HepG2 (cell line): ENCODE data around the gene MSL3B.

Experiments
- ATAC-seq: fragments of 200-7000 bp; cut with Tn5 transposase; 3 replicates; pipeline ENCODE4 v1.9.1; 2020; ENCODE audit warnings: mild to moderate bottlenecking, moderate library complexity
- BruUV-seq: library from RNA; stranded (reverse); fragments of 400-500 nt; replicated peaks from 2 replicates; lab custom pipeline; 2021; lab: Mats Ljungman, UMichigan
- CTCF ChIA-PET: fragments of 300-600 bp; formaldehyde crosslinking; extraction: SDS; loops from one replicate; lab custom pipeline; 2021; ENCODE audit warnings: low total read pairs, inconsistent platforms, low intra/inter-chr PET ratio; lab: Yijun Ruan, JAX
- POLR2A ChIA-PET: fragments of 350-600 bp; sonication (Branson Sonifier 250); formaldehyde crosslinking; loops from one replicate; lab custom pipeline; 2020; ENCODE audit warnings: antibody characterized with exemption, inconsistent platforms; lab: Yijun Ruan, JAX
- DNase-seq: peaks from one replicate; pipeline ENCODE4 v3.0.0-alpha.2; 2015; ENCODE audit warnings: low spot score
- FAIRE-seq: peaks from 3 replicates; lab custom pipeline; 2011; peaks lifted over from hg19 to GRCh38; lab: Jason Lieb, UNC
- H2AFZ ChIP-seq: one replicate; pipeline ENCODE4 v1.6.1; 2011; ENCODE audit warnings: low read length, inconsistent platforms
- H3K27ac ChIP-seq: fragments of 300-600 bp; 3 replicates; pipeline ENCODE4 v1.8.0; 2011; ENCODE audit warnings: mixed run types, mild to moderate bottlenecking, mixed read lengths, low read length, inconsistent platforms; ENCODE audit not compliant: insufficient read depth; ENCODE audit errors: extremely low read length
- H3K27me3 ChIP-seq, 2 experiments: fragments of 200-600 bp in 1 of 2; 2 replicates in 1 of 2; 3 replicates in 1 of 2; pipeline versions ENCODE4 v1.6.0 to v1.8.0; 2011; ENCODE audit warnings: low read length in 2 of 2, mild to moderate bottlenecking in 2 of 2, moderate library complexity in 2 of 2, inconsistent platforms in 1 of 2; ENCODE audit not compliant: insufficient read depth in 2 of 2, control insufficient read depth in 1 of 2
- H3K36me3 ChIP-seq, 2 experiments: fragments of 200-600 bp in 1 of 2; replicated peaks in 1 of 2; 2 replicates in 1 of 2; 3 replicates in 1 of 2; pipeline versions ENCODE4 v1.5.1 to v1.8.0; 2011; ENCODE audit warnings: low read length in 2 of 2, inconsistent platforms in 1 of 2; ENCODE audit not compliant: insufficient read depth in 2 of 2, control insufficient read depth in 1 of 2
- H3K4me1 ChIP-seq: 2 replicates; pipeline ENCODE4 v1.5.1; 2012; ENCODE audit warnings: low read length, inconsistent platforms; ENCODE audit not compliant: insufficient read depth
- H3K4me2 ChIP-seq: 2 replicates; pipeline ENCODE4 v1.6.0; 2011; ENCODE audit warnings: low read depth, low read length, inconsistent platforms
- H3K4me3 ChIP-seq, 3 experiments: fragments of 200-600 bp in 1 of 3; sonication (generic), shearing (Covaris generic) in 1 of 3; replicated peaks in 1 of 3; 2 replicates each; pipeline ENCODE4 v1.5.1; 2011 to 2016; ENCODE audit warnings: low read length in 3 of 3, inconsistent platforms in 2 of 3, low read depth in 2 of 3, mild to moderate bottlenecking in 2 of 3, control low read depth in 1 of 3, mixed read lengths in 1 of 3; ENCODE audit not compliant: insufficient read depth in 1 of 3
- H3K79me2 ChIP-seq: one replicate; pipeline ENCODE4 v1.6.1; 2011; ENCODE audit warnings: low read length, inconsistent platforms; ENCODE audit not compliant: insufficient read depth
- H3K9ac ChIP-seq: 2 replicates; pipeline ENCODE4 v1.6.0; 2011; ENCODE audit warnings: mild to moderate bottlenecking, low read depth, low read length, inconsistent platforms; ENCODE audit not compliant: insufficient read depth
- H3K9me3 ChIP-seq: 2 replicates; pipeline ENCODE4 v1.5.1; 2012; ENCODE audit warnings: mild to moderate bottlenecking, low read length
- H4K20me1 ChIP-seq: 2 replicates; pipeline ENCODE4 v1.6.0; 2011; ENCODE audit warnings: inconsistent platforms, mild to moderate bottlenecking, low read length, moderate library complexity; ENCODE audit not compliant: insufficient read depth
- BORCS8-MEF2B ChIP-seq: sonication (generic); formaldehyde crosslinking; IDR thresholded peaks from 2 replicates; pipeline ENCODE4 v1.8.0; 2022; ENCODE audit warnings: mild to moderate bottlenecking, missing genetic modification reagents
- GFI1 ChIP-seq: sonication (generic); formaldehyde crosslinking; IDR thresholded peaks from 2 replicates; pipeline ENCODE4 v1.5.0; 2020; ENCODE audit warnings: missing genetic modification reagents, mild to moderate bottlenecking, borderline replicate concordance
- GLI4 ChIP-seq: sonication (generic); formaldehyde crosslinking; IDR thresholded peaks from 2 replicates; pipeline ENCODE4 v1.5.1; 2020; ENCODE audit warnings: missing genetic modification reagents, mild to moderate bottlenecking, moderate library complexity, borderline replicate concordance
- NBN ChIP-seq: fragments of 450-650 bp; conservative IDR thresholded peaks from 2 replicates; pipeline ENCODE4 v1.6.1; 2017
- NR2F2 ChIP-seq: IDR thresholded peaks from 2 replicates; pipeline ENCODE4 v1.6.1; 2012; ENCODE audit warnings: low read depth, inconsistent platforms, borderline replicate concordance
- POLR2AphosphoS2 ChIP-seq: IDR thresholded peaks from 2 replicates; pipeline ENCODE4 v1.6.1; 2011; ENCODE audit warnings: low read depth, low read length, improper control_type of control experiment
- RBM39 ChIP-seq: fragments of 200-400 bp; formaldehyde crosslinking; IDR thresholded peaks from one replicate; pipeline ENCODE4 v1.6.1; 2018; ENCODE audit warnings: antibody characterized with exemption, mild to moderate bottlenecking, low read depth, low read length; ENCODE audit not compliant: poor library complexity, severe bottlenecking
- ZBTB20 ChIP-seq: sonication (generic); formaldehyde crosslinking; IDR thresholded peaks from 2 replicates; pipeline ENCODE4 v1.8.1; 2023; ENCODE audit warnings: missing genetic modification reagents, low read depth, mild to moderate bottlenecking, borderline replicate concordance
- ZFP36L2 ChIP-seq: sonication (generic); formaldehyde crosslinking; IDR thresholded peaks from 2 replicates; pipeline ENCODE4 v1.4.0; 2020; ENCODE audit warnings: missing genetic modification reagents
- ZNF160 ChIP-seq: sonication (generic); formaldehyde crosslinking; IDR thresholded peaks from 2 replicates; pipeline ENCODE4 v1.8.0; 2022; ENCODE audit warnings: mild to moderate bottlenecking, inconsistent platforms, missing genetic modification reagents
- ZNF3 ChIP-seq: IDR thresholded peaks from 2 replicates; pipeline ENCODE4 v1.7.0; 2017; ENCODE audit warnings: inconsistent platforms
- ZNF549 ChIP-seq: sonication (generic); formaldehyde crosslinking; IDR thresholded peaks from 2 replicates; pipeline ENCODE4 v1.5.0; 2020; ENCODE audit warnings: missing genetic modification reagents
- ZNF616 ChIP-seq: sonication (generic); formaldehyde crosslinking; IDR thresholded peaks from 2 replicates; pipeline ENCODE4 v1.5.0; 2020; ENCODE audit warnings: low read depth, mild to moderate bottlenecking, missing genetic modification reagents
- WGBS: methylation state at CpG from one replicate; pipeline ENCODE4 v1.1.6; 2017; ENCODE audit warnings: low lambda C conversion rate; 5-methylcytosine and 5-hydroxymethylcytosine counted together
- in situ Hi-C: cut with HindIII; loops from 2 replicates; pipeline ENCODE4 v1.10.0; 2017; ENCODE audit warnings: low pct_unique_long_range_greater_than_20kb; ENCODE audit not compliant: extremely low pct_ligation_motif_present
- intact Hi-C: fragments of 100-400 bp; cut with micrococcal nuclease; formaldehyde crosslinking; loops from one replicate; pipeline ENCODE4 v1.10.0; 2022; ENCODE audit not compliant: unreplicated experiment

The MSL3B gene

GRCh38 chr2:233847248-233847898, 20.8 kb downstream of the MSL3B start:
- TF ChIP-seq GFI1 (CRISPR knock-in tag) (no peak), ZNF616 (no peak), ZNF549 (CRISPR knock-in tag) (no peak), RBM39 (no peak), NBN (no peak)
- H3K79me2 ChIP-seq, result peaks cover 20% of the 10 kb centered on the region
- ChIA-PET CTCF (no interaction called here), POLR2A (no interaction called here)
- in situ Hi-C loops (loop anchor here (25.0 kb wide), 1 partner anchor 535 kb away; the partner anchor contains the start of gene SAG), intact Hi-C loops (no loop called here)
- no peak for FAIRE-seq
- H3K9me3 ChIP-seq, result no peaks in the 10 kb centered on the region
- no peak overlapping the region for H2AFZ ChIP-seq
- peaks cover 56 to 95% of the 10 kb centered on the region in 2 experiments for H3K36me3 ChIP-seq
- no peak overlapping the region for H3K4me3 ChIP-seq
- no peak overlapping the region for H3K9ac ChIP-seq
- H4K20me1 ChIP-seq, result peaks cover 7% of the 10 kb centered on the region; the same call in 1 of the 2 replicates
- no peak for DNase-seq
- no TSS peak for BruUV-seq
- 97% methylated on average over 13 of the region's 13 CpGs for WGBS
- no peak overlapping the region for H3K4me2 ChIP-seq
- peaks cover 16% of the 10 kb centered on the region for H3K4me1 ChIP-seq
- ATAC-seq, result no peak; the same call in 2 of the 3 replicates
- no peak overlapping the region for H3K27ac ChIP-seq
- no peaks in the 10 kb centered on the region for H3K27me3 ChIP-seq

- CTCF ChIA-PET, result no interaction called here
- POLR2A ChIA-PET, result no interaction called here
- Histone ChIP-seq H3K9me3 (no peaks in the 10 kb centered on the region), H3K4me3 (no peak overlapping the region), H3K4me1 (peaks cover 8% of the 10 kb centered on the region), H4K20me1 (peaks cover 7% of the 10 kb centered on the region; the same call in 1 of the 2 replicates), H3K79me2 (peaks cover 14% of the 10 kb centered on the region), H3K4me2 (no peak overlapping the region), H3K27ac (no peak overlapping the region), H3K36me3 (peaks cover 61 to 95% of the 10 kb centered on the region in 2 experiments), H2AFZ (no peak overlapping the region), H3K27me3 (no peaks in the 10 kb centered on the region), H3K9ac (no peak overlapping the region)
- ATAC-seq (no peak), FAIRE-seq (no peak), DNase-seq (no peak)
- WGBS, result 93% methylated on average over 14 of the region's 16 CpGs
- BruUV-seq, result no TSS peak
- intact Hi-C loops, result no loop called here
- in situ Hi-C loops, result loop anchor here (25.0 kb wide), 1 partner anchor 534 kb away; the partner anchor contains the start of gene SAG
- TF ChIP-seq ZFP36L2 (CRISPR knock-in tag) (no peak), ZBTB20 (CRISPR knock-in tag) (no peak), GLI4 (CRISPR knock-in tag) (no peak), ZNF160 (CRISPR knock-in tag) (no peak), ZNF3 (CRISPR knock-in tag) (no peak), POLR2AphosphoS2 (no peak), NR2F2 (no peak), BORCS8-MEF2B (CRISPR knock-in tag) (no peak)
These were observed 21.6 kb downstream of the MSL3B start for GRCh38 chr2:233846387-233847247.
